HL-60 (cell line): ENCODE data around the gene TOMM22.

Experiments used
- DNase-seq, 2 experiments: peaks; one replicate each; pipeline ENCODE4 v3.0.0-alpha.2; 2010 to 2020; ENCODE audit warnings: low read depth in 1 of 2, low spot score in 1 of 2
- H3K27ac ChIP-seq: fragments of 250-450 bp; sonication (Bioruptor Pico); replicated peaks from 2 replicates; pipeline ENCODE4 v1.5.1; 2020; ENCODE audit warnings: mild to moderate bottlenecking, moderate library complexity
- H3K27me3 ChIP-seq: fragments of 250-450 bp; sonication (Bioruptor Pico); 2 replicates; pipeline ENCODE4 v1.5.1; 2021; ENCODE audit warnings: mild to moderate bottlenecking, moderate library complexity; ENCODE audit not compliant: insufficient read depth, poor library complexity, severe bottlenecking
- H3K4me3 ChIP-seq: replicated peaks from 2 replicates; pipeline ENCODE4 v1.5.1; 2011; ENCODE audit warnings: mild to moderate bottlenecking, control low read depth, low read length; ENCODE audit not compliant: insufficient read depth
- GABPA ChIP-seq: IDR thresholded peaks from 2 replicates; pipeline ENCODE4 v1.6.1; 2012; ENCODE audit warnings: low read depth
- POLR2AphosphoS5 ChIP-seq: IDR thresholded peaks from 2 replicates; pipeline ENCODE4 v1.6.1; 2012; ENCODE audit warnings: low read depth
- SPI1 ChIP-seq: IDR thresholded peaks from 2 replicates; pipeline ENCODE4 v1.6.1; 2012; ENCODE audit warnings: low read depth, mild to moderate bottlenecking, borderline replicate concordance
- TF ChIP-seq, protein P1 (sequence below): IDR thresholded peaks from 2 replicates; pipeline ENCODE4 v1.6.1; 2012; ENCODE audit warnings: low read depth; ENCODE audit not compliant: insufficient replicate concordance
- TF ChIP-seq, protein P2 (sequence below): IDR thresholded peaks from one replicate; pipeline ENCODE4 v1.5.1; 2011; ENCODE audit warnings: low read length, control low read depth, inconsistent platforms; ENCODE audit not compliant: insufficient read depth

Gene TOMM22

DNA sequence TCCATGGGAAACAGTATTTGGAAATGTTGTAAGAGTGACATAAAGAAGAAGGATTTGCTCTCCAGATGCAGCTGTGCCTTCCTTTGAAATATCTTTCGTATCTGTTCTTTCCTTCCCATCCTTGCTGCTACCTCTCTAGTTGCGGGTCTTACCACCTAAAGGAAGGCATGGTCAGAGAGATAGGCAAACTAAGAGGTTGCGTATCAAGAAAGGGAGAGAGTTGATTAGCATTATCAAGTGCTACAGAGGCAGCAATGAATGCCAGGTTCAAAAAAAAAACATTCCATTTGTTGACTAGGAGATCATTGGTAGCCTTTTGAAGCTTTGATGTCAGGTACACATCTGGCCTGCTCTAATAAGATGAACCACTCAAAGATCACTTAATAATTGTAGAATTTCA is 28.6 kb downstream of the TOMM22 start:
- Histone ChIP-seq H3K27ac (no peak overlapping the region), H3K27me3 (no peaks in the 10 kb centered on the region), H3K4me3 (no peak overlapping the region)
- TF ChIP-seq, protein P1, sequence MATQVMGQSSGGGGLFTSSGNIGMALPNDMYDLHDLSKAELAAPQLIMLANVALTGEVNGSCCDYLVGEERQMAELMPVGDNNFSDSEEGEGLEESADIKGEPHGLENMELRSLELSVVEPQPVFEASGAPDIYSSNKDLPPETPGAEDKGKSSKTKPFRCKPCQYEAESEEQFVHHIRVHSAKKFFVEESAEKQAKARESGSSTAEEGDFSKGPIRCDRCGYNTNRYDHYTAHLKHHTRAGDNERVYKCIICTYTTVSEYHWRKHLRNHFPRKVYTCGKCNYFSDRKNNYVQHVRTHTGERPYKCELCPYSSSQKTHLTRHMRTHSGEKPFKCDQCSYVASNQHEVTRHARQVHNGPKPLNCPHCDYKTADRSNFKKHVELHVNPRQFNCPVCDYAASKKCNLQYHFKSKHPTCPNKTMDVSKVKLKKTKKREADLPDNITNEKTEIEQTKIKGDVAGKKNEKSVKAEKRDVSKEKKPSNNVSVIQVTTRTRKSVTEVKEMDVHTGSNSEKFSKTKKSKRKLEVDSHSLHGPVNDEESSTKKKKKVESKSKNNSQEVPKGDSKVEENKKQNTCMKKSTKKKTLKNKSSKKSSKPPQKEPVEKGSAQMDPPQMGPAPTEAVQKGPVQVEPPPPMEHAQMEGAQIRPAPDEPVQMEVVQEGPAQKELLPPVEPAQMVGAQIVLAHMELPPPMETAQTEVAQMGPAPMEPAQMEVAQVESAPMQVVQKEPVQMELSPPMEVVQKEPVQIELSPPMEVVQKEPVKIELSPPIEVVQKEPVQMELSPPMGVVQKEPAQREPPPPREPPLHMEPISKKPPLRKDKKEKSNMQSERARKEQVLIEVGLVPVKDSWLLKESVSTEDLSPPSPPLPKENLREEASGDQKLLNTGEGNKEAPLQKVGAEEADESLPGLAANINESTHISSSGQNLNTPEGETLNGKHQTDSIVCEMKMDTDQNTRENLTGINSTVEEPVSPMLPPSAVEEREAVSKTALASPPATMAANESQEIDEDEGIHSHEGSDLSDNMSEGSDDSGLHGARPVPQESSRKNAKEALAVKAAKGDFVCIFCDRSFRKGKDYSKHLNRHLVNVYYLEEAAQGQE, result no peak
- TF ChIP-seq GABPA, result no peak
- no peak for TF ChIP-seq SPI1
- no peak for TF ChIP-seq POLR2AphosphoS5
- TF ChIP-seq, protein P2, sequence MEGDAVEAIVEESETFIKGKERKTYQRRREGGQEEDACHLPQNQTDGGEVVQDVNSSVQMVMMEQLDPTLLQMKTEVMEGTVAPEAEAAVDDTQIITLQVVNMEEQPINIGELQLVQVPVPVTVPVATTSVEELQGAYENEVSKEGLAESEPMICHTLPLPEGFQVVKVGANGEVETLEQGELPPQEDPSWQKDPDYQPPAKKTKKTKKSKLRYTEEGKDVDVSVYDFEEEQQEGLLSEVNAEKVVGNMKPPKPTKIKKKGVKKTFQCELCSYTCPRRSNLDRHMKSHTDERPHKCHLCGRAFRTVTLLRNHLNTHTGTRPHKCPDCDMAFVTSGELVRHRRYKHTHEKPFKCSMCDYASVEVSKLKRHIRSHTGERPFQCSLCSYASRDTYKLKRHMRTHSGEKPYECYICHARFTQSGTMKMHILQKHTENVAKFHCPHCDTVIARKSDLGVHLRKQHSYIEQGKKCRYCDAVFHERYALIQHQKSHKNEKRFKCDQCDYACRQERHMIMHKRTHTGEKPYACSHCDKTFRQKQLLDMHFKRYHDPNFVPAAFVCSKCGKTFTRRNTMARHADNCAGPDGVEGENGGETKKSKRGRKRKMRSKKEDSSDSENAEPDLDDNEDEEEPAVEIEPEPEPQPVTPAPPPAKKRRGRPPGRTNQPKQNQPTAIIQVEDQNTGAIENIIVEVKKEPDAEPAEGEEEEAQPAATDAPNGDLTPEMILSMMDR, result no peak
- DNase-seq, result no peak

DNA sequence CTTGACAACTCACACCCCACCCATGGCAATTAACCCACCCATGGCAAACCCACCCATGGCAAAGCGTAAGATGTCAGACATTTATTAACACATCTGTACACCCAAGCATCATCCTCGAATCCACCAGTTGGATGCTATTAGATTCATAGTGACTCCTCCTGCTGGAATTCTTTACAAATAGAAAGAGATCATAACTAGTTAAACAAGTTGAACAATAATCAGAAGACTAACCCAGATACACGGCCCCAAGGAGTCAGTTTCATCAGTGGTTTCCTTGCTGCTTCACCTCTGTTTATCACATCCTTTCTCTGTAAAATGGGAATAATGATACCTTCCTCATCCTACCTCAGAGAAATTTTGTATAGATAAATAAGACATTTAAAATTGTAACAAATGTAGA is 29.1 kb downstream of the TOMM22 start:
- TF ChIP-seq POLR2AphosphoS5 (no peak), GABPA (no peak), SPI1 (no peak)
- TF ChIP-seq, protein P1, result no peak
- TF ChIP-seq, protein P2, result no peak
- Histone ChIP-seq H3K27me3 (no peaks in the 10 kb centered on the region), H3K27ac (no peak overlapping the region), H3K4me3 (no peak overlapping the region)
- DNase-seq, result no peak

DNA sequence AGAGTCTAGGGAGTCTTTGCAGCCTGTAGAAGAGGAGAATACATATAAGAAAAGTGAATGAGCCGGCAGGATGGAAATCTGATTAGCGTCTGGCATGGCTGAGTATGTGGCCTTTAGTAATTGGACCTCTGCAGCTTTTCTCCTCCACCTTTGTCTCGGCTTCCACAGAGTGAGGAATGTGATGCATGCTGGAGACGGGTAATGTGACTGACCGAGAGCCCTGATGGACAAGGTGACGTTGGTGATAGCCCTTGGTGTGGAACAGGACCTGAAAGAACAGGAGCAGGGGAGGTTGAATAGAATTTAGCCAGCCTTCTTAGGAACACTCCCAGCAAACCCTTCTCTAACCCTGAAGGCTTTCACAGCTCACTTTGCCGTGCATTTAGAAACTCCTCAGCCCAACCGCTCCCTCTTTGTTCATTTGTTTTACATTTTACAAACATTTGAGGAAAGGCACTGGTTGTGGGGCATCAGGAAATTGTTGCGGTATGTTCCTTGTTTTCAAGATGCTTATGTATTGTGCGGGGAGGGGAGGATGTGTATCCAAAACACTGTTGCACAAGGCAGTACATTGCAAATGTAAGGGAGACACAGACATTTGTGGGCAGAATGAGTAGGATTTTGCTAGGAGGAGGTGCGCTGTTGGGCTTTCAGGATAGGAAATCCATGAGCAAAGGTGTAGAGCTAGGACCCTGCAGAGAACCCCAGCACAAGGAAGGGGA is 30.9 kb downstream of the TOMM22 start:
- Histone ChIP-seq H3K27me3 (no peaks in the 10 kb centered on the region), H3K4me3 (no peak overlapping the region), H3K27ac (no peak overlapping the region)
- TF ChIP-seq GABPA (no peak), SPI1 (no peak), POLR2AphosphoS5 (no peak)
- TF ChIP-seq, protein P2, result no peak
- TF ChIP-seq, protein P1, result no peak
- peak in 1 of 2 experiments; percentile 31 for DNase-seq
